Measurements from ENCODE around the gene MAGEA3.
"Not testable (repeated sequence)": the region's sequence is repeated elsewhere in the genome, so short reads cannot be mapped to it uniquely, and the experiment has no call there.

Gene MAGEA3, protein sequence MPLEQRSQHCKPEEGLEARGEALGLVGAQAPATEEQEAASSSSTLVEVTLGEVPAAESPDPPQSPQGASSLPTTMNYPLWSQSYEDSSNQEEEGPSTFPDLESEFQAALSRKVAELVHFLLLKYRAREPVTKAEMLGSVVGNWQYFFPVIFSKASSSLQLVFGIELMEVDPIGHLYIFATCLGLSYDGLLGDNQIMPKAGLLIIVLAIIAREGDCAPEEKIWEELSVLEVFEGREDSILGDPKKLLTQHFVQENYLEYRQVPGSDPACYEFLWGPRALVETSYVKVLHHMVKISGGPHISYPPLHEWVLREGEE

DNA sequence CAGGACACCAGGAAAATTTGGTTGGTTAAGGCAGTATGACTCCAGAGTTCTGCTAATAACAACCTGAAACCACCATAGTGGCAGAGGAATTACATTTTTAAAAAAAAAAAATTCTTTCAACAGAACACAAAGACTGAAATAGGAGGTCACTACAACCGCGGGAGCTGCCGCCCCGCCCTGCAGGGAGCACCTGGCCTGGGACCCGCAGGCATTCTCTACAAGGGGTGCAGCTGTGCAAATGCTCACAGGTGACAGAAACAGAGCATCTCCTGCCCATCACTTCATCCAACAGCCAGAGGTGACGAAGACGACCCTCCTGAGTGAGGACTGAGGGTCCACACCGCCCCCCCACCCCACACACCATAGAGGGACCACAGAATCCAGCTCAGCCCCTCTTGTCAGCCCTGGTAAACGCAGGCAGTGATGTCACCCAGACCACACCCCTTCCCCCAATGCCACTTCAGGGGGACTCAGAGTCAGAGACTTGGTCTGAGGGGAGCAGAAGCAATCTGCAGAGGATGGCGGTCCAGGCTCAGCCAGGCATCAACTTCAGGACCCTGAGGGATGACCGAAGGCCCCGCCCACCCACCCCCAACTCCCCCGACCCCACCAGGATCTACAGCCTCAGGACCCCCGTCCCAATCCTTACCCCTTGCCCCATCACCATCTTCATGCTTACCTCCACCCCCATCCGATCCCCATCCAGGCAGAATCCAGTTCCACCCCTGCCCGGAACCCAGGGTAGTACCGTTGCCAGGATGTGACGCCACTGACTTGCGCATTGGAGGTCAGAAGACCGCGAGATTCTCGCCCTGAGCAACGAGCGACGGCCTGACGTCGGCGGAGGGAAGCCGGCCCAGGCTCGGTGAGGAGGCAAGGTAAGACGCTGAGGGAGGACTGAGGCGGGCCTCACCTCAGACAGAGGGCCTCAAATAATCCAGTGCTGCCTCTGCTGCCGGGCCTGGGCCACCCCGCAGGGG lies at the start of gene MAGEA3:
Gene MAGEA3, plus strand, starts transcription at position 843 of the 980 bp plus-strand sequence. CDS start 2,039 bp downstream, outside the sequence.
- DNase-seq = not testable (repeated sequence)

DNA sequence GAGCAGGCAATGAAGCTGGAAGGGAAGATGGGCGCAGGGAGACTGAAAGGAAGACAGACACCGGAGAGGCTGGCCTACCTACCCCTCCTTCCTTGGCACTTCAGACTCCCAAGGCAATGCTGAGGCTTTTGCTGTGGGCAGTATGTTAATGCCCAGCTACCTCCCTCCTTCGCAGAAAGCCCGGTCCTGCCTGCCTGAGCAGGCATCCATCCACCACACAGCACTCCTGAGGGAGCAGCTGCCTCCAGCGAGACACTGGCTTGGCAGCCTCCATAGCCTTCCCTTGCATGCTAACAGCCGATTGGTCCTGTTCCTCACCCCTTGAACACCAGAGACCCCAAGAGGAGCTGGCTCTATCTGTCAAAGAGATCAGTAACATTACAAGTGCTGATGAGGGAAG lies 46.5 kb upstream of the MAGEA3 start:
- DNase-seq = no peak

DNA sequence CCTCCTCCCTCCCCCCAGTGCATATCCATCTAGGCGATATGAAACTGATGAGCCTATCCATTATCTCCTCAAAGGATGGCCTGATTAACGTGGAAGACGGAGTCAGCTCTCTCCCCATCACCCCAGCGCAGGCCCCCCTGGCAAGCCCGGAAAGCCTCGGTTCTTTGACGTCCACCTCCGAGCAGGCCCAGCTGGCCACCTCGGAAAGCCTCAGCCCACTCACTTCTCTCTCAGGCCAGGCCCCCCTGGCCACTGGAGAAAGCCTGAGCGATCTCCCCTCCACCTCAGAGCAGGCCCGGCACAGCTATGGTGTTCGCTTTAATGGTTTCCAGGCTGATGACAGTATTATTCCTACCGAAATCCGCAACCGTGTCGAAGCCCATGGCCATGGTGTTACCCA lies 46.1 kb upstream of the MAGEA3 start:
- no peak for DNase-seq

DNA sequence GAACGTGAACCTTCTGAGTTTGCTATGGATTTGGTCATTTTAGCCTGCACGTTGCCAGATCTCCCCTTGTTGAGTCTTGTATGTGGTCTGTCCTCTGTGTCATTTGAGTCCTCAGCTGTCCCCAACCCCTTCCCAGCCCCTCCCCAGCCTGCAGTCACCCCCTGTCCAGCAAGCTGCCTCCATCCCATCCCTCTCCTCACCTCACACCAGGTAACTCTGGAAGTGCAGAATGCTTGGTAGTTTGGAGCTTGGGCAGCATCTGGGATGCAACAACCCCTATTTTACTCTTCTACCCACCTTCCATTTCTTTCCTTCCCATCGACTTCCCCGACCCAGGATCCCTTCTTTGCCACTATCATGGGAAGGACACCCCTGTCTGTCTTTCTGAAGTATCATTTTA lies 42.5 kb upstream of the MAGEA3 start:
- no peak for DNase-seq

DNA sequence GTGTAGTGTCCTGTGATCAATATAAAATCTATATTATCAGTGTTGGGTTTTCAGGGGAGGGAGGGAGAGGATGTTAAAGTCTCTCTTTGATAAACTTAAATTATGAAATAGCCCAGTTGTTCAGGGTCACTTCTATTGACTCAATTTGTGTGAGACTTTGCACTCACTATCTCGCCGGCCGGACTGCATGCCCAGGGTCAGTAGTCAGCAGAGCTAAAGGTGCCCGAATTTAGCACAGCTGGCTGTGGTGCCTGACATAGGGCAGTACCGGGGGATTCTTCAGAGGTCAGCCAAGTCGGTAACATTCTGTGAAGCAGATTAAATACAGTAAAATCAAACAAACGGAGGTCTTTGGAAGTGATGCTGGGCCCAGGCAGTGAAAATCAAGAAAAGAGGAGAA lies 41.7 kb upstream of the MAGEA3 start:
- no peak for DNase-seq

DNA sequence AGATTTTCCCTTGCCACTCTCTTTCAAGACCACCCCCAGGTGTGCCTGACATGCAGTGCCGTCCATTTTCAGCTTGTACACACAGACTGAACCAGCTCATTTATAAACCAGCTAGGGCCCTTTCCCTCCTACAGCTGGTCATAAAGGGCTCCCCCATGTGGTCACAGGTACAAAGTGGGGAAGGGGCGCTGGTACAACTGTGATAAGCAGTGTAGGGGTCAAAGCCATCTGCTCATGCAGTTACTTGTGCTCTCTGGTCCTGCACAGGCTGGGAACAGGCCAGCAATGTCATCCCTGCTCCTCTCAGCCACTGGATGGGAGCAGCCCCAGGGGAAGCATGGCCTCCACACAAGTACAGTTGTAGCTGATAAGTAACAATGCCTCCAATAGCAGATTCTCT lies 40.3 kb upstream of the MAGEA3 start:
- no peak for DNase-seq

DNA sequence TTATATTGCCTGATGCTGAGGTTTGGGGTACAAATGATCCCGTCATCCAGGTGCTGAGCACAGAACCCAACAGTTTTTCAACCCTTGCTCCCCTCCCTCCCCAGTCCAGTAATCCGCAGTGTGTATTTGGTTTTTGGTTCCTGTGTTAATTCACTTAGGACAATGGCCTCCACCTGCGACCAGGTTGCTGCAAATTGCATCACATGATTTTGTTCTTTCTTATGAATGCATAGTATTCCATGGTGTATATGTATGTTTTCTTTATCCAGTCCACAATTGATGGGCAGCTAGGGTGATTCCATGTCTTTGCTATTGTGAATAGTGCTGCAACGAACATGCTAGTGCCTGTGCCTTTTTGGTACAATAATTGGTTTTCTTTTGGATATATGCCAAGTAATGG lies 35.5 kb upstream of the MAGEA3 start:
- DNase-seq = no peak

DNA sequence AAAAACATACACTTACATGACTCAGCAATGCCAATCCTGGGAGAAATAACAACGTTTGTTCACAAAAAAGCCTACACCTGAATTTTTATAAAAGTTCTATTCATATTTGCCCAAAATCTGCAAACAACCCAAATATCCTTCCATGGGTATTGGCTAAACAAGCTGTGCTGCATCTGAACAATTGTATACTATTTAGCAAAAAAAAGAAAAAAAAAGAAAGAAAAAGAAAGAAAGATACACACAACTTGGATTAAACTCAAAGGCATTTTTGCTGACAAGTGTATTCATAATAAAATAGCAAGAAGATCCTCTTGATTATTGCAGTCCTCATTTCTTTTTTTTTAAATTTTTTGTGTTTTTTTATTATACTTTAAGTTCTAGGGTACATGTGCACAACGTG lies 24.5 kb upstream of the MAGEA3 start:
- DNase-seq = no peak

DNA sequence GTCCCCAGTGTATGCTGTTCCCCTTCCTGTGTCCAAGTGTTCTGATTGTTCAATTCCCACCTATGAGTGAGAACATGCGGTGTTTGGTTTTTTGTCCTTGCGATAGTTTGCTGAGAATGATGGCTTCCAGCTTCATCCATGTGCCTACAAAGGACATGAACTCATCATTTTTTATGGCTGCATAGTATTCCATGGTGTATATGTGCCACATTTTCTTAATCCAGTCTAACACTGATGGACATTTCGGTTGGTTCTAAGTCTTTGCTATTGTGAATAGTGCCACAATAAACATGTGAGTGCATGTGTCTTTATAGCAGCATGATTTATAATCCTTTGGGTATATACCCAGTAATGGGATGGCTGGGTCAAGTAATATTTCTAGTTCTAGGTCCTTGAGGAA lies 23.9 kb upstream of the MAGEA3 start:
- DNase-seq = not testable (repeated sequence)

DNA sequence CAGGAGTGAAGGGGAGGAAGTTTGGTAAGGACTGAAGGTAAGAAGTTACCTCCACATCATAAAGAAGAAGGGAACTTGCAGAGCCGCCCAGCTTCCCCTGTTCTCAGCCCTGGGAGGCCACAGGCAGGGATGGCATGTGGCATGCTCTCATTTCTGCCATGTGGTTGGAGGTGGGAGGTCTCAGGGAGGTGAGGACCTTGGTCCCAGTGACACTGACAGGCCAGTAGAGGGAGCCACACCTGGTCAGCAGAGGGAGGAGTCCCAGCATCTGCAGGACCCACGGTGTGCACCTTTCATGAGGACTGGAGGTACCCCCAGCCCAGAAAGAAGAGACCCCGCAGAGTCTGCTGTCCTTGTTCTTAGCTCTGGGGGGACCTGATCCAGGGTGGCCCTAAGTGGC lies 17.6 kb upstream of the MAGEA3 start:
- not testable (repeated sequence) for DNase-seq

DNA sequence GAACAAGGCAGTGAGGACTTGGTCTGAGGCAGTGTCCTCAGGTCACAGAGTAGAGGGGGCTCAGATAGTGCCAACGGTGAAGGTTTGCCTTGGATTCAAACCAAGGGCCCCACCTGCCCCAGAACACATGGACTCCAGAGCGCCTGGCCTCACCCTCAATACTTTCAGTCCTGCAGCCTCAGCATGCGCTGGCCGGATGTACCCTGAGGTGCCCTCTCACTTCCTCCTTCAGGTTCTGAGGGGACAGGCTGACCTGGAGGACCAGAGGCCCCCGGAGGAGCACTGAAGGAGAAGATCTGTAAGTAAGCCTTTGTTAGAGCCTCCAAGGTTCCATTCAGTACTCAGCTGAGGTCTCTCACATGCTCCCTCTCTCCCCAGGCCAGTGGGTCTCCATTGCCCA lies 1.8 kb downstream of the MAGEA3 start:
- not testable (repeated sequence) for DNase-seq

DNA sequence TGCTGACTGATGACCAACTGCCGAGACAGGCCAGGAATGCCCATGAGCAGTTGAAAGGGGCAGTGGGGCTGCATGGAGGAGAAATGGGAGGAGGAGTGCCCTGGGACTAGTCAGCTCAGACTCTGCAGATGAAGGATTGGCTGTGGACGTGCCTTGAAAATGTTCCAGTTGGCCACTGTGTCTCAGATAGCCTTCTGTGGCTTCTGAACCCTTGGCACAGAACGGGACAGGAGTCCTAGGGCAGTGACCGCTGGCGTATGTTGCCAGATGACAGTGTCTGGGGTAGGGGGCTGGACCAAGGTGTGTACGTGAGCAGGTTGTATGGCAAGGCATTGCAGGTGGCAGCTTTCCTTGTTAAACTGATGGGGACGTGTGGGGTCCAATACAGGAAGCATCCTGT lies 7.9 kb downstream of the MAGEA3 start:
- not testable (repeated sequence) for DNase-seq

DNA sequence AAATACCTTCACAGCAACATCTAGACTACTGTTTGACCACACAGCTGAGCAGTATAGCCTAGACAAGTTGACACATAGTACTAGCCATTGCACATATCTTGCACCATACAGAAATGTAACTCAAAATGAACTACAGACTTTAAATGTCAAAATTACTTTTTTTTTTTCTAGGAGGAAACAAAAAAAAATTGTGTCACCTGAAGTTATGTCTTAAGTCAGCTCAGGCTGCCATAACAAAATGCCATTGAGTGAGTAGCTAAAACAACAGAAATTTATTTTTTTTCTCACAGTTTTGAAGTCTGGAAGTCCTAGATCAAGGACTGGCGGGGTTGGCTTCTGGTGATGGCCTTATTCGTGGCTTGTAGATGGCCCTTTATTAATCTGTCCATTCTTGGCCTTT lies 10.6 kb downstream of the MAGEA3 start, which contains the start of gene CSAG2:
Gene CSAG2, minus strand, starts transcription at position 101 of the 400 bp plus-strand sequence. CDS start 161 bp downstream, outside the sequence.
- not testable (repeated sequence) for DNase-seq

DNA sequence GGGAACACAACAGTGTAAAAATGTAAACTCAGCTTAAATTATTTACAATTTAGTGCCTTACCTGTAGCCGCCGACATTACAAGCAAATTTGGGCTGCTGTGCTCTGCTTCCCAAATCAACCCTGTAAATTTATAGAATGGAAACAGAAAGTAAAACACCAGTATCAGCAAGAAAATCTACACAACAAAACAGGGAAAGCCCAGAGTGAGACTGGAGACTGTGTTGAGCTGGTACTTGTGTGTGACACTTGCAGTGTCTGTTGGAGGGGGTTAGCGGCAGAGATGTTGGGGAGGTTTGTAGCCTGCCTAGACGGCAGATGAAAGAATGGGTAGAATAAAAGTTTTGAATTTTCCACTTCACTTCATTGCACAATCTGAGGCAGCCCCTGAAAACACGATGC lies 14.6 kb downstream of the MAGEA3 start:
- DNase-seq = not testable (repeated sequence)

DNA sequence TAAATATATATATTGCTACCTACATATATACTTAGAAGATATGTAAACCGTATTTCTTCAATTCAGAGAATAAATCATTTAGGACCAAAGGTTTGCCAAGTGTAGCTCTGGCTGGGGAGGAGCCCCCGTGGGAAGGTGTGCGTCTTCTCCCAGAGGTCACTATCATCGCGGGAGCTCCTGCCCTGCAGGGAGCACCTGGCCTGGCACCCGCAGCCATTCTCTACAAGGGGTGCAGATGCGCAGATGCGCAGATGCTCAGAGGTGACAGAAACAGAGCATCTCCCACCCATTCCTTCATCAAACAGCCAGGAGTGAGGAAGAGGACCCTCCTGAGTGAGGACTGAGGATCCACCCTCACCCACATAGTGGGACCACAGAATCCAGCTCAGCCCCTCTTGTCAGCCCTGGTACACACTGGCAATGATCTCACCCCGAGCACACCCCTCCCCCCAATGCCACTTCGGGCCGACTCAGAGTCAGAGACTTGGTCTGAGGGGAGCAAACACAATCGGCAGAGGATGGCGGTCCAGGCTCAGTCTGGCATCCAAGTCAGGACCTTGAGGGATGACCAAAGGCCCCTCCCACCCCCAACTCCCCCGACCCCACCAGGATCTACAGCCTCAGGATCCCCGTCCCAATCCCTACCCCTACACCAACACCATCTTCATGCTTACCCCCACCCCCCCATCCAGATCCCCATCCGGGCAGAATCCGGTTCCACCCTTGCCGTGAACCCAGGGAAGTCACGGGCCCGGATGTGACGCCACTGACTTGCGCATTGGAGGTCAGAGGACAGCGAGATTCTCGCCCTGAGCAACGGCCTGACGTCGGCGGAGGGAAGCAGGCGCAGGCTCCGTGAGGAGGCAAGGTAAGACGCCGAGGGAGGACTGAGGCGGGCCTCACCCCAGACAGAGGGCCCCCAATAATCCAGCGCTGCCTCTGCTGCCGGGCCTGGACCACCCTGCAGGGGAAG lies 15.5 kb downstream of the MAGEA3 start, which contains the start of gene MAGEA2B:
Gene MAGEA2B, plus strand, starts transcription at position 814 of the 973 bp plus-strand sequence. CDS start 2,479 bp downstream, outside the sequence.
- DNase-seq = not testable (repeated sequence)

DNA sequence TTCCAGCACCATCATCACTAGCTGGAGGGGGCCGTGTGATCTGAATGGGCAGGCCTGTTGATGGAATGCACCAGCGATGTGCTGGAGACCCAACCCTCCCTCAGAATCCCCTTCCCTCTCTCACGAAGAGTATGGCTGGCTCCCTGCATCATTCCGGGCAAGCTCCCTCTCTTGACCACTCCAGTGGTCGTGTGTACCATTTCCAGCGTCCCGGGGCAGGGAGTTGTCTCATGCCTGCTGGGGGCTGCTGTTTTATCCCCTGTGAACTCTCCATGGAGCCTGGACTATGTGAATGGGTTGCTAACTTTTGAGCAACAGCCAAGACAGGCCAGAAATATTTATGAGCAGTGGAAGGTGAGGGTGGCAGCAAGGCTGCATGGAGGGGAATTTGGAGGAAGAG lies 26.8 kb downstream of the MAGEA3 start:
- DNase-seq = no peak

DNA sequence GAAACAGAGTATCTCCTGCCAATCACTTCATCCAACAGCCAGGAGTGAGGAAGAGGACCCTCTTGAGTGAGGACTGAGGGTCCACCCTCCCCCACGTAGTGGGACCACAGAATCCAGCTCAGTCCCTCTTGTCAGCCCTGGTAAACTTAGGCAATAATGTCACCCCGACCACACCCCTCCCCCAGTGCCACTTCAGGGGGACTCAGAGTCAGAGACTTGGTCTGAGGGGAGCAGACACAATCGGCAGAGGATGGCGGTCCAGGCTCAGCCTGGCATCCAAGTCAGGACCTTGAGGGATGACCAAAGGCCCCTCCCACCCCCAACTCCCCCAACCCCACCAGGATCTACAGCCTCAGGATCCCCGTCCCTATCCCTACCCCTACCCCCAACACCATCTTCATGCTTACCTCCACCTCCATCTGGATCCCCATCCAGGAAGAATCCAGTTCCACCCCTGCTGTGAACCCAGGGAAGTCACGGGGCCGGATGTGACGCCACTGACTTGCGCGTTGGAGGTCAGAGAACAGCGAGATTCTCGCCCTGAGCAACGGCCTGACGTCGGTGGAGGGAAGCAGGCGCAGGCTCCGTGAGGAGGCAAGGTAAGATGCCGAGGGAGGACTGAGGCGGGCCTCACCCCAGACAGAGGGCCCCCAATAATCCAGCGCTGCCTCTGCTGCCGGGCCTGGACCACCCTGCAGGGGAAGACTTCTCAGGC lies 34.8 kb downstream of the MAGEA3 start, which contains the start of the genes CSAG1 and MAGEA12:
Gene CSAG1, minus strand, starts transcription at position 461 of the 715 bp plus-strand sequence. CDS start 1,261 bp downstream, outside the sequence.
Gene MAGEA12, plus strand, starts transcription at position 497 of the 715 bp plus-strand sequence. CDS start 2,405 bp downstream, outside the sequence.
- no peak for DNase-seq

DNA sequence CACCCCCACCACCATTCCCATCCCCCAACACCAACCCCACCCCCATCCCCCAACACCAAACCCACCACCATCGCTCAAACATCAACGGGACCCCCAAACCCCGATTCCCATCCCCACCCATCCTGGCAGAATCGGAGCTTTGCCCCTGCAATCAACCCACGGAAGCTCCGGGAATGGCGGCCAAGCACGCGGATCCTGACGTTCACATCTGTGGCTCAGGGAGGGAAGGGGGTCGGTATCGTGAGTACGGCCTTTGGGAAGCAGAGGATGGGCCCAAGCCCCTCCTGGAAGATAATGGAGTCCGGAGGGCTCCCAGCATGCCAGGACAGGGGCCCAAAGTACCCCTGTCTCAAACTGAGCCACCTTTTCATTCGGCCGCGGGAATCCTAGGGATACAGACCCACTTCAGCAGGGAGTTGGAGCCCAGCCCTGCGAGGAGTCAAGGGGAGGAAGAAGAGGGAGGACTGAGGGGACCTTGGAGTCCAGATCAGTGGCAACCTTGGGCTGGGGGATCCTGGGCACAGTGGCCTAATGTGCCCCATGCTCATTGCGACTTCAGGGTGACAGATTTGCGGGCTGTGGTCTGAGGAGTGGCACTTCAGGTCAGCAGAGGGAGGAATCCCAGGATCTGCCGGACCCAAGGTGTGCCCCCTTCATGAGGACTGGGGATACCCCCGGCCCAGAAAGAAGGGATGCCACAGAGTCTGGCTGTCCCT lies 35.7 kb downstream of the MAGEA3 start:
- not testable (repeated sequence) for DNase-seq

DNA sequence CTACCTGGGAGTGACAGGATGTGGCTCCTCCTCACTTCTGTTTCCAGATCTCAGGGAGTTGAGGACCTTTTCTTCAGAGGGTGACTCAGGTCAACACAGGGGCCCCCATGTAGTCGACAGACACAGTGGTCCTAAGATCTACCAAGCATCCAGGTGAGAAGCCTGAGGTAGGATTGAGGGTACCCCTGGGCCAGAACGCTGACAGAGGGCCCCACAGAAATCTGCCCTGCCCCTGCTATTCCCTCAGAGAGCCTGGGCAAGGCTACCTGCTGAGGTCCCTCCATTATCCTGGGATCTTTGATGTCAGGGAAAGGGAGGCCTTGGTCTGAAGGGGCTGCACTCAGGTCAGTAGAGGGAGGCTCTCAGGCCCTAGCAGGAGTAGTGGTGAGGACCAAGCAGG lies 36.5 kb downstream of the MAGEA3 start:
- DNase-seq = no peak

DNA sequence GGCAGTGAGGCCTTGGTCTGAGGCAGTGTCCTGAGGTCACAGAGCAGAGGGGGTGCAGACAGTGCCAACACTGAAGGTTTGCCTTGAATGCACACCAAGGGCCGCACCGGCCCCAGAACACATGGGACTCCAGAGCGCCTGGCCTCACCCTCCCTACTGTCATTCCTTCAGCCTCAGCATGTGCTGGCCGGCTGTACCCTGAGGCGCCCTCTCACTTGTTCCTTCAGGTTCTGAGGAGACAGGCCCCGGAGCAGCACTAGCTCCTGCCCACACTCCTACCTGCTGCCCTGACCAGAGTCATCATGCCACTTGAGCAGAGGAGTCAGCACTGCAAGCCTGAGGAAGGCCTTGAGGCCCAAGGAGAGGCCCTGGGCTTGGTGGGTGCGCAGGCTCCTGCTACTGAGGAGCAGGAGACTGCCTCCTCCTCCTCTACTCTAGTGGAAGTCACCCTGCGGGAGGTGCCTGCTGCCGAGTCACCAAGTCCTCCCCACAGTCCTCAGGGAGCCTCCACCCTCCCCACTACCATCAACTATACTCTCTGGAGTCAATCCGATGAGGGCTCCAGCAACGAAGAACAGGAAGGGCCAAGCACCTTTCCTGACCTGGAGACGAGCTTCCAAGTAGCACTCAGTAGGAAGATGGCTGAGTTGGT lies 37.4 kb downstream of the MAGEA3 start:
- no peak for DNase-seq

All from activated CD4-positive, alpha-beta T cell treated with anti-CD3 and anti-CD28 coated beads, Interleukin-2, amount 50 U/mL, for 16 hours (primary cell).